Amniotic epithelial cell (primary cell): ENCODE measurements around the gene DCP1B.

ENCODE experiments used
- DNase-seq: peaks from one replicate; pipeline ENCODE4 v3.0.0-alpha.2; 2010; ENCODE audit warnings: low read depth

Gene DCP1B

GRCh38 chr12:2004113-2004929 is at the start of gene DCP1B:
TSS of gene DCP1B (minus strand) at chr12:2004457. CDS start at chr12:2004431, 26 bp downstream.
- peak; percentile 98 for DNase-seq

- no peak for DNase-seq
Measured at GRCh38 chr12:2053691-2054090, 49.4 kb upstream of the DCP1B start.

- DNase-seq = peak; percentile 45
Measured at GRCh38 chr12:2052826-2053678, 48.8 kb upstream of the DCP1B start, which contains the start of gene CACNA1C. TSS of gene CACNA1C (plus strand) at chr12:2052987. CDS start at chr12:2053563, 576 bp downstream.

- no peak for DNase-seq
Measured at GRCh38 chr12:2051700-2052621, 47.7 kb upstream of the DCP1B start.

- DNase-seq = peak; percentile 83
Measured at GRCh38 chr12:2049604-2050540, 45.6 kb upstream of the DCP1B start.

- no peak for DNase-seq
Measured at GRCh38 chr12:2047752-2048151, 43.5 kb upstream of the DCP1B start.

- DNase-seq = no peak
Measured at GRCh38 chr12:2046957-2047356, 42.7 kb upstream of the DCP1B start.

GRCh38 chr12:2044165-2044564 is 39.9 kb upstream of the DCP1B start:
- no peak for DNase-seq

- no peak for DNase-seq
Measured at GRCh38 chr12:2043054-2043453, 38.8 kb upstream of the DCP1B start.

GRCh38 chr12:2039034-2039433 is 34.8 kb upstream of the DCP1B start:
- no peak for DNase-seq

GRCh38 chr12:2035431-2036055 is 31.3 kb upstream of the DCP1B start:
- peak; percentile 50 for DNase-seq

- DNase-seq = peak; percentile 53
Measured at GRCh38 chr12:2034633-2035430, 30.6 kb upstream of the DCP1B start.

- no peak for DNase-seq
Measured at GRCh38 chr12:2032506-2032905, 28.2 kb upstream of the DCP1B start.

- DNase-seq = no peak
Measured at GRCh38 chr12:2029851-2030250, 25.6 kb upstream of the DCP1B start.

GRCh38 chr12:2027351-2027750 is 23.1 kb upstream of the DCP1B start:
- no peak for DNase-seq

- no peak for DNase-seq
Measured at GRCh38 chr12:2023365-2023764, 19.1 kb upstream of the DCP1B start.

- no peak for DNase-seq
Measured at GRCh38 chr12:2020511-2020910, 16.3 kb upstream of the DCP1B start.

GRCh38 chr12:2019126-2019525 is 14.9 kb upstream of the DCP1B start:
- DNase-seq = no peak

GRCh38 chr12:2018391-2018790 is 14.1 kb upstream of the DCP1B start:
- no peak for DNase-seq
